GM21619 (cell line): ENCODE data around the gene CTPS2.
"Not testable (repeated sequence)": the region's sequence is repeated elsewhere in the genome, so short reads cannot be mapped to it uniquely, and the experiment has no call there.

Experiments used
- ATAC-seq: cut with Tn5 transposase; IDR thresholded peaks from one replicate; pipeline ENCODE4 v1.9.1; 2021; ENCODE audit not compliant: unreplicated experiment

CTPS2 gene

DNA sequence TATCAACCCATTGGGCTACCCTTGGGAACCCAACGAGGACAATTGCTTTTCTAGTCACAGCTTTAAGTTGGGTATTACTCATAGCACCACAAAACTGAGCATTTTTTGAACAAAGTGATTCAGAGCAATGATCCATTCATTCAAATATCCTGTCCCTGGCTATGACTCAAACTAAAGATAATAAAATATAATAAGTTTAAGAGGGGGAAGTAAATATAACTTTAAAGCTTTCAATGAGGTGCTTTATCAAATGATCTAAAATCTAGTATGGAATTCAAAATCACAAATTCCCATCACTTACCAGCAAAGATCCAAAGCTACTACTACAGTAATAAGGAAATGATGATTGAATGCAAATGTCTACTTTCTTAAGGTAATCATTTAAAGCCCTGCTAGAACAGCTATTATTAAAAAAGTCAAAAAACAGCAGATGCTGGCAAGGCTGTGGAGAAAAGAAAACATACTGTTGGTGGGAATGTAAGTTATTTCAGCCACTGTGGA, 102.3 kb downstream of the CTPS2 start:
- ATAC-seq: no peak

- no peak for ATAC-seq
Measured at GRCh38 chrX:16606142-16606720, 106.2 kb downstream of the CTPS2 start.

DNA sequence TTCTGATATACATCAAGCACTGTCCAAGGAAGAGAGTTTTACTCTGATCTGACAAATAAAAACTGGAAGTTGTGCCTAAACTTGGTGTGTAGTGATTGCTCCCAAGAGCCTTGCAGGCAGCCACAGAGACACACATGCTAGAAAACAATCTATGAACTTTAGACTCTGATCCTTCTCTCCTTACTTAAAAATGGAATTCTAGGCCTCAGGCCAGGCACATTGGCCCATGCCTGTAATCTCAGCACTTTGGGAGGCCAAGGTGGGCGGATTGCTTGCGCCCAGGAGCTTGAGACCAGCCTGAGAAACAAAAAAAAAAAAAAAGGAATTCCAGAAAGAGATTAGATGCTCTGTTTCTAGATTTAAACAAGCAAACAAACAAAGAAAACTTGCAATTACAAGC, 108.1 kb downstream of the CTPS2 start:
- no peak for ATAC-seq

GRCh38 chrX:16603822-16604221, 108.6 kb downstream of the CTPS2 start:
- no peak for ATAC-seq

- not testable (repeated sequence) for ATAC-seq
Measured at GRCh38 chrX:16603235-16603634, 109.2 kb downstream of the CTPS2 start.

GRCh38 chrX:16601885-16602284, 110.6 kb downstream of the CTPS2 start:
- ATAC-seq: no peak

DNA sequence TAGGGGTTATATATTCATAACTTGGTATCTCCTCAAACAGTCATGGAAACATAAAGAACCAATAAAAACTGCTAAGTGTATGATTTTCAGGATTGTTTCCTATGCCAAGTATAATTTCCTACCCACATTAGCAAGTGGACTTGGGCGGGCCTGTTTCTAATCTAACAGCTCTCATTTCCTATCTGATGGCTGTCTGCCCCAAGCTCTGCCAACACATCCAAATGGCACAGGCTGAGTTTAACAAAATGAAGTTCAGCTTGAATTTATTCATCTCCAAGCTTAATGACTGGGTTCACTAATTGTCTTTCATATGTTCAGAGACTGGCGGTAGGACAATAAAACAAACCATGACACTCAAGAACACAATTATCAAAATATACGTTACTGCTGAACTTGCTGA, 118.0 kb downstream of the CTPS2 start:
- no peak for ATAC-seq

- ATAC-seq: no peak
Measured at GRCh38 chrX:16593801-16594200, 118.7 kb downstream of the CTPS2 start.

DNA sequence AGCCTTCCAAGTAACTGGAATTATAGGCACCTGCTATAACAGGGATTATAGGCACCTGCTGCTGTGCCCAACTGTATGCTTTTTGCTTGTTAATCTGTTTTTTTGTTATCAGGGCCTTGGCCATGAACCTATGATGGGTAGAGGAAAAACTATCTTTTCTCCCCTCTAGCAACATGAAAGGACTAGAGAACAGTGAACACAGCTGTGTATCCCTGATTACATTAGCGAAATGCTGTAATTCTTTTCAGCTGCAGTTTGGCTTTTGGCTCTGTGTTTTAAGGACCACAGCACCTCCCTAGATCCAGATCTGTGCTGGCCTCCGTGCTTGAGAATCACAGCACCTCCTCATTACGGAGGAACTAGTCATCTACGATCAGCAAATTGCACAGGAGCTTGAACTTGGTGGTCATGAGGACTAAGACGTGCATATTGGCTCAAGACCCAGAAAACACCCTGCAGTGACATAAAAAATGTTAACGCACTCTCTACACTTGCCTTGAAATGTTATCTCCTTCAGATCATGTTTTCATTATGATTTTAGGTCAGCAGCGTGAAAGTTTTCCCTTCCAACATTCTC, 120.2 kb downstream of the CTPS2 start:
- ATAC-seq: no peak

DNA sequence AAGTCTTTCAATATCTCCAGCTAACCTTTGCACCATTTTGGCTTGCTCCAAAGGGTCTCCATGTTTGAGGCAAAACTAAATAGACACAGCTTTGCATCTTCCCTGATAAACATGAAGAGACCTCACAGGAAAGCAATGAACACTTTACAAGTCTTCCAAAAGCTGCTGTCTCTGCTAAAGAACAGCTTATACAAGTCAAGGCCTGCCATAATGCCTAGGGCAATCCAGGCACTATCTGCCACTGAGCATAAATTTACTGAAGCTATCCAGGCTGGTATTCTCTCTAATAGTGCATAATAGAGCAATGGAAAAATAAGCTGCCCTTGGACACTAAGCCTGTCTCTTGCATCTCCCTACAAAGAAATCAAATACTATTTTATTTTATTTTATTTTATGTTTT, 122.6 kb downstream of the CTPS2 start:
- no peak for ATAC-seq

- ATAC-seq: no peak
Measured at GRCh38 chrX:16589211-16589610, 123.3 kb downstream of the CTPS2 start.

DNA sequence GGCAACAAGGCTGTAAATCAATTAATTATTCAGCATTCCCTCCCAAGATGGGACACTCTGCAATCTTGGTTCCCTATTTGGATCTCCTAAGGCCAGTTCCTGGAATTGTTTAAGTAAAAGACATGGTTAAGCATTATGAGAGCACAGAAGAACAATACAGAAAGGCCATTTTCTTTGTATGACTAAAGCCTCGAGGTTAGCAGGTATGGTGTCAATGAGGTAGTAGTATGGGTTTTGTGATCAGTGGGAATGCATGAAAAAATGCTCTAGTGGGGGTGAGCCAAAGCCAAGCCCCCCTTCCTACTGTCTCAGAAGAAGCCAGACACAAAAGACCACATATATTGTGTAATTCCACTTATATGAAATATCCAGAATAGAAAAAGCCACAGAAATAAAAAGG, 124.2 kb downstream of the CTPS2 start:
- no peak for ATAC-seq

DNA sequence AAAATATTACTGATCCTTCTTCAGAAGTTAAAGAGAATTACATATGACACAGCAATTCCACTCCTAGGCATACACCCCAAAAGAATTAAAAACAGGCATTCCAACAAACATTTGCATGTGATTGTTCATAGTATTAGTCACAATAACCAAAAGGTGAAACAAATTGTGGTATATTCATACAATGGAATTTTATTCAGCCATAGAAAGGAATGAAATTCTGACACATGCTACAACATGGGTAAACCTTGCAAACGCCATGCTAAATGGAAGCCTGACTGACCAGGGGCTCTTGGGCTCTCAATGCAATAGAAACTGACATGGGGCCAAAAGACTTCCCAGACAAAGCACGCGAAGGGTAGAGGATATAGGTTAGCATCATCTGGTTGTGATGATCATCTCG, 124.6 kb downstream of the CTPS2 start:
- ATAC-seq: no peak

- no peak for ATAC-seq
Measured at GRCh38 chrX:16586377-16587112, 125.9 kb downstream of the CTPS2 start.

- ATAC-seq: no peak
Measured at GRCh38 chrX:16585486-16586376, 126.7 kb downstream of the CTPS2 start.

GRCh38 chrX:16580004-16580797, 132.3 kb downstream of the CTPS2 start:
- not testable (repeated sequence) for ATAC-seq

GRCh38 chrX:16579517-16579916, 133.0 kb downstream of the CTPS2 start:
- no peak for ATAC-seq

- ATAC-seq: no peak
Measured at GRCh38 chrX:16578218-16578617, 134.3 kb downstream of the CTPS2 start.

DNA sequence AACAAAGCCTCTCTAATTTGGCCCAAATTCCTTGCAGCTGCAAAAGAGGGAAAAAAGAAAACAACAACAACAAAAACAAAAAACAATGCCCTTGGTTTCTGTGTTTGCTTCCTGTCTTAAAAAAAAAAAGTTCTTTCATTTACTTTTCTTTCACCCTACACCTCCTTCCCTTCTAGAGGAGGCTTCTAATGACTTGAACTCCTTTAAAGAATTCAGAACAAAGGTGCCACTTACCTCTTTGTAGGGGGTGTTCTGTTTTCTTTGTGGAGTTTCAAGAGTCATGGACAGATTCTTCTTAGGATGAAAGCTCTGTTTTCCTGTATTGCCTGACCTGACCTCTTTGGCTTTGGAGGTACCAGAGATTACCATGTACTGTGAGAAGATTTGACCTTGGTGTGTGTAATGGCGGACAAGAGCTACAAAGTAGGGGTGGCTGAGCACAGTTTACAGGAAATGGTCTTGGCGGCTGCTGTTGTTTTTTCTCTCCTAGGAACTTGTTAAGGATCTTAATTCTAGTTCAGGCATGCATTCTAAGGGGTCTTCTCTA, 134.9 kb downstream of the CTPS2 start:
- ATAC-seq: no peak

GRCh38 chrX:16575388-16575787, 137.1 kb downstream of the CTPS2 start:
- ATAC-seq: not testable (repeated sequence)
